GM23338 (cell line): ENCODE measurements around the gene GPATCH2.

Source experiments
- CREB1 ChIP-seq: fragments of 250-450 bp; sonication (Bioruptor Pico); IDR thresholded peaks from 2 replicates; pipeline ENCODE4 v1.5.0; 2020; ENCODE audit warnings: low read depth, mild to moderate bottlenecking, moderate library complexity
- CTCF ChIP-seq, 2 experiments: fragments of 200-600 bp in 1 of 2; sonication (generic) in 1 of 2; conservative IDR thresholded peaks; 2 replicates each; pipeline versions ENCODE4 v1.5.1 to v1.6.1; 2016 to 2017; ENCODE audit warnings: antibody characterized with exemption in 2 of 2, low read depth in 2 of 2, mild to moderate bottlenecking in 2 of 2, moderate library complexity in 1 of 2
- EZH2 ChIP-seq: fragments of 200-600 bp; sonication (generic); IDR thresholded peaks from one replicate; pipeline ENCODE4 v1.8.0; 2017; ENCODE audit warnings: antibody characterized with exemption, mild to moderate bottlenecking, low read depth; ENCODE audit not compliant: unreplicated experiment
- EZH2phosphoT487 ChIP-seq: fragments of 200-600 bp; sonication (generic); IDR thresholded peaks from one replicate; pipeline ENCODE4 v1.8.1; 2018; ENCODE audit warnings: antibody characterized with exemption; ENCODE audit not compliant: unreplicated experiment
- JUNB ChIP-seq: IDR thresholded peaks from one replicate; pipeline ENCODE4 v1.6.1; 2016; ENCODE audit warnings: antibody characterized with exemption; ENCODE audit not compliant: unreplicated experiment
- POLR2AphosphoS5 ChIP-seq: IDR thresholded peaks from 2 replicates; pipeline ENCODE4 v1.6.1; 2016; ENCODE audit warnings: antibody characterized with exemption, low read depth
- TF ChIP-seq, protein P1 (sequence below): IDR thresholded peaks from one replicate; pipeline ENCODE4 v1.6.1; 2018; ENCODE audit warnings: antibody characterized with exemption; ENCODE audit not compliant: unreplicated experiment

- TF ChIP-seq CTCF (conservative IDR thresholded peaks at IDR 0.05; ENCODE audit: low read depth in 2 of 2) (no peak), POLR2AphosphoS5 (no peak), EZH2 (no peak), EZH2phosphoT487 (no peak), JUNB (no peak), CREB1 (CRISPR knock-in tag) (no peak)
- TF ChIP-seq, protein P1, sequence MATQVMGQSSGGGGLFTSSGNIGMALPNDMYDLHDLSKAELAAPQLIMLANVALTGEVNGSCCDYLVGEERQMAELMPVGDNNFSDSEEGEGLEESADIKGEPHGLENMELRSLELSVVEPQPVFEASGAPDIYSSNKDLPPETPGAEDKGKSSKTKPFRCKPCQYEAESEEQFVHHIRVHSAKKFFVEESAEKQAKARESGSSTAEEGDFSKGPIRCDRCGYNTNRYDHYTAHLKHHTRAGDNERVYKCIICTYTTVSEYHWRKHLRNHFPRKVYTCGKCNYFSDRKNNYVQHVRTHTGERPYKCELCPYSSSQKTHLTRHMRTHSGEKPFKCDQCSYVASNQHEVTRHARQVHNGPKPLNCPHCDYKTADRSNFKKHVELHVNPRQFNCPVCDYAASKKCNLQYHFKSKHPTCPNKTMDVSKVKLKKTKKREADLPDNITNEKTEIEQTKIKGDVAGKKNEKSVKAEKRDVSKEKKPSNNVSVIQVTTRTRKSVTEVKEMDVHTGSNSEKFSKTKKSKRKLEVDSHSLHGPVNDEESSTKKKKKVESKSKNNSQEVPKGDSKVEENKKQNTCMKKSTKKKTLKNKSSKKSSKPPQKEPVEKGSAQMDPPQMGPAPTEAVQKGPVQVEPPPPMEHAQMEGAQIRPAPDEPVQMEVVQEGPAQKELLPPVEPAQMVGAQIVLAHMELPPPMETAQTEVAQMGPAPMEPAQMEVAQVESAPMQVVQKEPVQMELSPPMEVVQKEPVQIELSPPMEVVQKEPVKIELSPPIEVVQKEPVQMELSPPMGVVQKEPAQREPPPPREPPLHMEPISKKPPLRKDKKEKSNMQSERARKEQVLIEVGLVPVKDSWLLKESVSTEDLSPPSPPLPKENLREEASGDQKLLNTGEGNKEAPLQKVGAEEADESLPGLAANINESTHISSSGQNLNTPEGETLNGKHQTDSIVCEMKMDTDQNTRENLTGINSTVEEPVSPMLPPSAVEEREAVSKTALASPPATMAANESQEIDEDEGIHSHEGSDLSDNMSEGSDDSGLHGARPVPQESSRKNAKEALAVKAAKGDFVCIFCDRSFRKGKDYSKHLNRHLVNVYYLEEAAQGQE: no peak
These were observed 30.5 kb upstream of the GPATCH2 start for GRCh38 chr1:217661407-217661806.
